Peyer's patch (tissue), 4 donors: ENCODE data around the gene IGF2BP1.
"Not testable (repeated sequence)": the region's sequence is repeated elsewhere in the genome, so short reads cannot be mapped to it uniquely, and the experiment has no call there.

Source experiments
- POLR2A ChIP-seq, 2 donors: fragments of 450-650 bp; IDR thresholded peaks; one replicate each; pipeline ENCODE4 v1.5.1; 2017; ENCODE audit warnings: antibody characterized with exemption in 2 of 2, mild to moderate bottlenecking in 2 of 2, moderate library complexity in 2 of 2
- TF ChIP-seq, protein P1 (sequence below), 6 experiments: fragments of 450-650 bp in 4 of 6; fragments of 200-600 bp in 2 of 6; sonication (generic) in 1 of 6; IDR thresholded peaks; one replicate each; pipeline ENCODE4 v1.5.1; 2017 to 2019; ENCODE audit warnings: antibody characterized with exemption in 6 of 6, mild to moderate bottlenecking in 3 of 6, moderate library complexity in 1 of 6

DNA sequence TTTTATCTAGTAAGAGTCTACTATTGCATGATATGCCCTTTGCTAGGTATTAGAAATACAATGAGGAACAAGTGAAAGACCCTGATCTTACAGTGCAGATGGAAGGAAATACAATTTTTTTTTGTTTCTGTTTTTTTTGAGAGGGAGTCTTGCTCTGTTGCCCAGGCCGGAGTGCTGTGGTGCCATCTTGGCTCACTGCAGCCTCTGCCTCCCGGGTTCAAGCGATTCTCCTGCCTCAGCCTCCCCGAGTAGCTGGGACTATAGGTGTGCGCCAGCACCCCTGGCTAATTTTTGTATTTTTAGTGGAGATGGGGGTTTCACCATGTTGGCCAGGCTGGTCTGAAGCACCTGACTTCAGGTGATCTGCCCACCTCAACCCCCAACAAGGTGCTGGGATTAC is 11.7 kb downstream of the IGF2BP1 start:
- TF ChIP-seq POLR2A (IDR thresholded peaks at IDR 0.05) = not testable (repeated sequence)
- TF ChIP-seq, protein P1, sequence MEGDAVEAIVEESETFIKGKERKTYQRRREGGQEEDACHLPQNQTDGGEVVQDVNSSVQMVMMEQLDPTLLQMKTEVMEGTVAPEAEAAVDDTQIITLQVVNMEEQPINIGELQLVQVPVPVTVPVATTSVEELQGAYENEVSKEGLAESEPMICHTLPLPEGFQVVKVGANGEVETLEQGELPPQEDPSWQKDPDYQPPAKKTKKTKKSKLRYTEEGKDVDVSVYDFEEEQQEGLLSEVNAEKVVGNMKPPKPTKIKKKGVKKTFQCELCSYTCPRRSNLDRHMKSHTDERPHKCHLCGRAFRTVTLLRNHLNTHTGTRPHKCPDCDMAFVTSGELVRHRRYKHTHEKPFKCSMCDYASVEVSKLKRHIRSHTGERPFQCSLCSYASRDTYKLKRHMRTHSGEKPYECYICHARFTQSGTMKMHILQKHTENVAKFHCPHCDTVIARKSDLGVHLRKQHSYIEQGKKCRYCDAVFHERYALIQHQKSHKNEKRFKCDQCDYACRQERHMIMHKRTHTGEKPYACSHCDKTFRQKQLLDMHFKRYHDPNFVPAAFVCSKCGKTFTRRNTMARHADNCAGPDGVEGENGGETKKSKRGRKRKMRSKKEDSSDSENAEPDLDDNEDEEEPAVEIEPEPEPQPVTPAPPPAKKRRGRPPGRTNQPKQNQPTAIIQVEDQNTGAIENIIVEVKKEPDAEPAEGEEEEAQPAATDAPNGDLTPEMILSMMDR (IDR thresholded peaks at IDR 0.05) = not testable (repeated sequence)
